HEK293T (cell line): ENCODE data around the gene RNF213.

Experiments used
- ELF4 ChIP-seq: fragments of 450-650 bp; IDR thresholded peaks from 2 replicates; pipeline ENCODE4 v1.6.1; 2017; ENCODE audit warnings: antibody characterized with exemption
- FOXA1 ChIP-seq: fragments of 450-650 bp; IDR thresholded peaks from 2 replicates; pipeline ENCODE4 v1.6.1; 2016; ENCODE audit warnings: mild to moderate bottlenecking
- FOXM1 ChIP-seq: fragments of 450-650 bp; IDR thresholded peaks from 2 replicates; pipeline ENCODE4 v1.6.1; 2017; ENCODE audit warnings: mild to moderate bottlenecking, borderline replicate concordance
- HDGF ChIP-seq: fragments of 450-650 bp; IDR thresholded peaks from 2 replicates; pipeline ENCODE4 v1.6.1; 2017; ENCODE audit warnings: antibody characterized with exemption, borderline replicate concordance
- L3MBTL2 ChIP-seq: fragments of 450-650 bp; conservative IDR thresholded peaks from 2 replicates; pipeline ENCODE4 v1.6.1; 2016; ENCODE audit warnings: mild to moderate bottlenecking
- SP1 ChIP-seq: fragments of 450-650 bp; IDR thresholded peaks from 2 replicates; pipeline ENCODE4 v1.6.1; 2017
- ZNF384 ChIP-seq: fragments of 450-650 bp; IDR thresholded peaks from 2 replicates; pipeline ENCODE4 v1.6.1; 2016

DNA sequence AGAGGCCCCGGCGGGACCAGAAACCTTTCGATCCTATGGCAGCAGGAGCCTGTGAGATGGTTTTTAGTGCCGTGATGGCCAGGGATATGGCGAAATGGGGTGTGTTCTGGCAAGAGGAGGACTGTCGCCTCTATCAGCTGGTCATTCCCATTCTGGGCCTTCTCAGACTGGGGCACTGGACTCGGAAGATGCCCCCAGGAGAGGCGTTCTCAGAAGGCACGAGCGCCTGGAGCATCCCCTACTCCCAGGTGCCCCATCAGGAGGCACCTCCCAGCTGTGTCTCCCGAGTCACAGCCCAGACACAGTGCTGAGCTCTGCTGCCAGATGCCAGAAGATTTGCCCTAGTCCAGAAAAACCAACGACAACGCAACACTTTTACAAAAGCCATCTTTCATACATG, 99.7 kb downstream of the RNF213 start:
- TF ChIP-seq SP1 (no peak), FOXM1 (no peak), HDGF (no peak), ZNF384 (no peak), ELF4 (no peak), FOXA1 (no peak), L3MBTL2 (no peak)
